ENCODE measurements around the gene SELENOV.

SELENOV gene

DNA sequence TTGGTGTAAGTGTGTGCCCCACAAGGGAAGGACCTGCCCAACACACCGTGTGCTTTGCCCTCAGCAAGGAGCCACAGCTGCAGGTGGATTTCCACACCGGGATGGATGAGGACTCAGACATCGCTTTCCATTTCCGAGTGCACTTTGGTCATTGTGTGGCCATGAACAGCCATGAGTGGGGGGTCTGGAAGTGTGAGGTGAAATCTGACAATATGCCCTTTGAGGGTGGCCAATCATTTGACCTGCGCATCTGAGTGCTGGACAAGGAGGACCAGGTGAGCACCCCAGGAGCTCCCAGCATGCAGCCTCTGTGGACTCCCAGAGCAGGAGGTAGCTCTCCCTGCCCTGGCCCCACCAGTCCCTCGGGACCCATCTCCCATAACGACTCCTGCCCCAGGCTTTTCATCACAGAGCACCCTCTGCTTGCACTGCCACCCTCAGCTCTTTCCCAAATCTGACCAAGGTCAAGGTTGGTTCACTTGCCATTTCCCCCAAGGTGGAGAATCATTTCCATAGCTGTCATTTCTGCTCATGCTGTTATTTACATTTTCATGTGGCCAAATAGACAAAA is 38.2 kb downstream of the SELENOV start:
- H3K27me3 ChIP-seq (ENCODE audit: control insufficient read depth in 1 of 2, insufficient read depth in 1 of 2, low read length in 2 of 2) = peaks cover 20 to 21% of the 10 kb centered on the region in 2 experiments
- no peak overlapping the region for H3K27ac ChIP-seq (ENCODE audit: low read length, poor library complexity, severe bottlenecking)
- 72% methylated on average over 7 of the region's 7 CpGs for WGBS
- no peak overlapping the region for H2AK5ac ChIP-seq (ENCODE audit: low read length, severe bottlenecking)
- no peaks in the 10 kb centered on the region for H3K36me3 ChIP-seq (ENCODE audit: control insufficient read depth in 1 of 2, insufficient read depth in 2 of 2, low read depth in 1 of 2, low read length in 2 of 2)
- H2BK15ac ChIP-seq (ENCODE audit: low read depth, poor library complexity, severe bottlenecking) = no peak overlapping the region
- no peak overlapping the region for H3K4ac ChIP-seq (ENCODE audit: low read depth in 1 of 2, low read length in 2 of 2)
- H3K4me2 ChIP-seq (ENCODE audit: low read length, poor library complexity, severe bottlenecking) = no peak overlapping the region
- H4K91ac ChIP-seq (ENCODE audit: low read length) = no peak overlapping the region
- H3K4me3 ChIP-seq (ENCODE audit: insufficient read depth in 1 of 2, low read depth in 1 of 2, low read length in 2 of 2) = no peak overlapping the region
- no peak overlapping the region for H4K8ac ChIP-seq (ENCODE audit: low read length)
- H3K9ac ChIP-seq (ENCODE audit: low read length) = no peak overlapping the region
- H3K79me1 ChIP-seq (replicated peaks; ENCODE audit: low read length, poor library complexity, severe bottlenecking) = no peaks in the 10 kb centered on the region
- no peak overlapping the region for H2BK120ac ChIP-seq (ENCODE audit: low read depth, low read length)
- no peaks in the 10 kb centered on the region for H3K9me3 ChIP-seq (ENCODE audit: control insufficient read depth, low read length)
- H2AFZ ChIP-seq (ENCODE audit: low read depth, low read length) = no peak overlapping the region
- DNase-seq = no peak
- H3K4me1 ChIP-seq (ENCODE audit: control insufficient read depth, insufficient read depth, low read depth, low read length) = no peaks in the 10 kb centered on the region
- H3K14ac ChIP-seq (ENCODE audit: low read length in 2 of 2) = no peak overlapping the region
- H2BK5ac ChIP-seq (ENCODE audit: low read depth, low read length, poor library complexity, severe bottlenecking) = no peak overlapping the region
- H3K18ac ChIP-seq (ENCODE audit: low read depth in 1 of 2, low read length in 2 of 2) = no peak overlapping the region
- H2BK12ac ChIP-seq (ENCODE audit: low read length in 2 of 2) = no peak overlapping the region
- H3K23ac ChIP-seq (ENCODE audit: low read length in 2 of 2) = no peak overlapping the region

DNA sequence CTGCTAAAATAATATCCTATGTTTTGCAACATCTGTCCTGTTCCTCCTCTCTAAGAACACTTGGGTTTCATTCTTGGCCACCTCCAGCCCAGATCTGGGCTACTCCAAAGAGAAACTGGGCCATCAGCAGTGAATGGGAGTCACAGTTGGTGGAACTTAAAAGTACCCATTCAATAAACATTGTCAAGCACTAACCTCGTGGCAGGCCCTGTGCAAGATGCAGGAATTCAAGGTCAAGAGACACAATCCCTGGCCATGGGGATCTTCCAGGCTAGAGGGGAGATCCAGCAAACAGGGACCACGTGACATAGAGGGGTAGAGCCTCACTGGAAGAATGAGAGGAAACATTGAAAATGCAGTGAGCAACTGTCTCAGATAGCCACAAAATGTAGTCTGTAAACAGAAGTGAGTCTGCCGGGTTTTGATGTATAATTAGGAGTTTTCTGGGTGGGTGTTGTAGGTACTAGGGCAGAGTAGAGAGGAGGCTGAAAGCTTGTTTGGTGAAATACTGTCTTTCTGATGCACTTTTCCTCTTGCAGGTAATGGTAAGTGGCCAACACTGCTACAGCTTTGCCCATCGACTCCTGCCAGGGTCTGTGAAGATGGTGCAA is 39.9 kb downstream of the SELENOV start:
- Histone ChIP-seq H3K36me3 (ENCODE audit: control insufficient read depth in 1 of 2, insufficient read depth in 2 of 2, low read depth in 1 of 2, low read length in 2 of 2) (no peaks in the 10 kb centered on the region), H3K9ac (ENCODE audit: low read length) (no peak overlapping the region), H3K27me3 (ENCODE audit: control insufficient read depth in 1 of 2, insufficient read depth in 1 of 2, low read length in 2 of 2) (peaks cover 19 to 26% of the 10 kb centered on the region in 2 experiments), H3K9me3 (ENCODE audit: control insufficient read depth, low read length) (no peaks in the 10 kb centered on the region), H2AK5ac (ENCODE audit: low read length, severe bottlenecking) (no peak overlapping the region), H3K4me1 (ENCODE audit: control insufficient read depth, insufficient read depth, low read depth, low read length) (no peaks in the 10 kb centered on the region), H3K23ac (ENCODE audit: low read length in 2 of 2) (no peak overlapping the region), H3K18ac (ENCODE audit: low read depth in 1 of 2, low read length in 2 of 2) (no peak overlapping the region), H2BK5ac (ENCODE audit: low read depth, low read length, poor library complexity, severe bottlenecking) (no peak overlapping the region), H3K79me1 (replicated peaks; ENCODE audit: low read length, poor library complexity, severe bottlenecking) (no peaks in the 10 kb centered on the region), H2BK12ac (ENCODE audit: low read length in 2 of 2) (no peak overlapping the region), H2BK15ac (ENCODE audit: low read depth, poor library complexity, severe bottlenecking) (no peak overlapping the region), H3K14ac (ENCODE audit: low read length in 2 of 2) (no peak overlapping the region), H3K4ac (ENCODE audit: low read depth in 1 of 2, low read length in 2 of 2) (no peak overlapping the region), H2AFZ (ENCODE audit: low read depth, low read length) (no peak overlapping the region), H4K91ac (ENCODE audit: low read length) (no peak overlapping the region), H4K8ac (ENCODE audit: low read length) (no peak overlapping the region), H3K27ac (ENCODE audit: low read length, poor library complexity, severe bottlenecking) (no peak overlapping the region), H3K4me3 (ENCODE audit: insufficient read depth in 1 of 2, low read depth in 1 of 2, low read length in 2 of 2) (no peak overlapping the region), H3K4me2 (ENCODE audit: low read length, poor library complexity, severe bottlenecking) (no peak overlapping the region), H2BK120ac (ENCODE audit: low read depth, low read length) (no peak overlapping the region)
- 55% methylated on average over 4 of the region's 4 CpGs for WGBS
- no peak for DNase-seq

DNA sequence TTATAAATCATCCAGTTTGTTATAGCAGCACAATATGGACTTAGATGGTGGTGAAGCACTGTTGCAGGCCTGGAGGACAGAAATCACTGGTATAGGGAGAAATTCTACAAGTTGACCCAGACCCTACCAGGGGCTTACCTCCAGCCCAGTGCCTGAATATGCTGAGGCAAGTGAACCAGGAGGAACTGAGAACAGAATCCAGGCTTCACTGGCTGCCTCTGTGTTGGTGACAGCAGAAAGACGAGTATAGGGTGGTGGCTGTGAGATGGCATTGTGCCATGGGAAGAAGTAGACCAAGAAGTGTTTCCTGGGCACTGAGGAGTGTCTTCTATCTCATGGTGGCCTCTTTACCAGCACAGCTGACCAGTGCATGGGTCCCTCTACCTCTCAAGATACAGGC is 40.9 kb downstream of the SELENOV start:
- H2BK120ac ChIP-seq (ENCODE audit: low read depth, low read length) = no peak overlapping the region
- H4K8ac ChIP-seq (ENCODE audit: low read length) = no peak overlapping the region
- no peak overlapping the region for H3K27ac ChIP-seq (ENCODE audit: low read length, poor library complexity, severe bottlenecking)
- no peak overlapping the region for H3K4ac ChIP-seq (ENCODE audit: low read depth in 1 of 2, low read length in 2 of 2)
- no peaks in the 10 kb centered on the region for H3K9me3 ChIP-seq (ENCODE audit: control insufficient read depth, low read length)
- no peak overlapping the region for H2BK15ac ChIP-seq (ENCODE audit: low read depth, poor library complexity, severe bottlenecking)
- H4K91ac ChIP-seq (ENCODE audit: low read length) = no peak overlapping the region
- no peak overlapping the region for H3K9ac ChIP-seq (ENCODE audit: low read length)
- H3K27me3 ChIP-seq (ENCODE audit: control insufficient read depth in 1 of 2, insufficient read depth in 1 of 2, low read length in 2 of 2) = peaks cover 16 to 26% of the 10 kb centered on the region in 2 experiments
- H2AFZ ChIP-seq (ENCODE audit: low read depth, low read length) = no peak overlapping the region
- H3K18ac ChIP-seq (ENCODE audit: low read depth in 1 of 2, low read length in 2 of 2) = no peak overlapping the region
- H2AK5ac ChIP-seq (ENCODE audit: low read length, severe bottlenecking) = no peak overlapping the region
- no peak overlapping the region for H2BK12ac ChIP-seq (ENCODE audit: low read length in 2 of 2)
- no peak overlapping the region for H3K14ac ChIP-seq (ENCODE audit: low read length in 2 of 2)
- no peaks in the 10 kb centered on the region for H3K79me1 ChIP-seq (replicated peaks; ENCODE audit: low read length, poor library complexity, severe bottlenecking)
- no peak overlapping the region for H3K23ac ChIP-seq (ENCODE audit: low read length in 2 of 2)
- no peak overlapping the region for H3K4me2 ChIP-seq (ENCODE audit: low read length, poor library complexity, severe bottlenecking)
- H2BK5ac ChIP-seq (ENCODE audit: low read depth, low read length, poor library complexity, severe bottlenecking) = no peak overlapping the region
- no peaks in the 10 kb centered on the region for H3K36me3 ChIP-seq (ENCODE audit: control insufficient read depth in 1 of 2, insufficient read depth in 2 of 2, low read depth in 1 of 2, low read length in 2 of 2)
- WGBS = 33% methylated on average over 1 of the region's 1 CpG
- DNase-seq = no peak
- no peak overlapping the region for H3K4me3 ChIP-seq (ENCODE audit: insufficient read depth in 1 of 2, low read depth in 1 of 2, low read length in 2 of 2)
- H3K4me1 ChIP-seq (ENCODE audit: control insufficient read depth, insufficient read depth, low read depth, low read length) = no peaks in the 10 kb centered on the region

DNA sequence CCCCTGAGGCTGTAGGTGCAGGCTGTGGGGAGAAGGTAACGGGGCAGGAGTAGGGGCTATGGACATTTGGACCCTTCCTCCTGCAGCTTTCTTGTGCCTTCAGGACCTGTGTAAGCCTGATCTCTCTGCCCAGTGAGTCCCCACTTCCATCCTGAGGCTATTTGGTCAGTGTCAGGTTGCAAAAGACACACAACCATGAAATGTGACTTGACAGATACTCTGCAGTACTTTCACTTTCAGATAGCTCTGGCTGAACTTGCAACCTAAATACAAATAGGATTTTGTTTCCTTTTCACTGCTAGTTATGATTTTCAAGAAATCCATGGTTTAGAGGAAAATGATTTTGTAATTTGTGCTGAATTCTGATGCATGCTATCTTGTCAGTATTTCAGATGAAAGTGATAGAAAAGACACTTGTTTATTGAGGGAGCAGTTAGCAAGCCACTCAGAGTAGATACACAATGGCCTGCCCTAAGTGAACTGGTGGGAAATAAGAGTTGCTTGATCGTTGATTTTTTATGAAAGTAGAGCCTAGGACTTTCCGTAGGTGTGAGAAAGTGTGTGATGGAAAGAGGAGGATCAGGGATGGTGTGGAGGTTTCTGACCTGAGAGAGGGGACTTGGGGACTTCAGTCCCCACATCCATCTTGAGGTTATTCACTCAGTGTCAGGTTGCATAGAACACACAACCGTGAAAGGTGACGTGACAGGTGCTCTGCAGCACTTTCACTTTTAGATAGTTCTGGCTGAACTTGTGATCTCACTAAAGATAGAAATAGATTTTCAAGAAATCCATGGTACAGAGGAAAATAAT is 43.1 kb downstream of the SELENOV start:
- no peaks in the 10 kb centered on the region for H3K36me3 ChIP-seq (ENCODE audit: control insufficient read depth in 1 of 2, insufficient read depth in 2 of 2, low read depth in 1 of 2, low read length in 2 of 2)
- H4K8ac ChIP-seq (ENCODE audit: low read length) = no peak overlapping the region
- H3K9ac ChIP-seq (ENCODE audit: low read length) = no peak overlapping the region
- no peak overlapping the region for H3K23ac ChIP-seq (ENCODE audit: low read length in 2 of 2)
- H2BK15ac ChIP-seq (ENCODE audit: low read depth, poor library complexity, severe bottlenecking) = no peak overlapping the region
- H2AK5ac ChIP-seq (ENCODE audit: low read length, severe bottlenecking) = no peak overlapping the region
- no peak overlapping the region for H3K4ac ChIP-seq (ENCODE audit: low read depth in 1 of 2, low read length in 2 of 2)
- no peak overlapping the region for H2BK12ac ChIP-seq (ENCODE audit: low read length in 2 of 2)
- 76% methylated on average over 5 of the region's 5 CpGs for WGBS
- no peak overlapping the region for H3K27ac ChIP-seq (ENCODE audit: low read length, poor library complexity, severe bottlenecking)
- no peak overlapping the region for H4K91ac ChIP-seq (ENCODE audit: low read length)
- DNase-seq = peak; percentile 18
- peak overlapping the region in 1 of 2 experiments; percentile 36 for H3K4me3 ChIP-seq (ENCODE audit: insufficient read depth in 1 of 2, low read depth in 1 of 2, low read length in 2 of 2)
- no peaks in the 10 kb centered on the region for H3K79me1 ChIP-seq (replicated peaks; ENCODE audit: low read length, poor library complexity, severe bottlenecking)
- H3K4me2 ChIP-seq (ENCODE audit: low read length, poor library complexity, severe bottlenecking) = no peak overlapping the region
- H3K27me3 ChIP-seq (ENCODE audit: control insufficient read depth in 1 of 2, insufficient read depth in 1 of 2, low read length in 2 of 2) = peaks cover 13 to 23% of the 10 kb centered on the region in 2 experiments
- no peaks in the 10 kb centered on the region for H3K9me3 ChIP-seq (ENCODE audit: control insufficient read depth, low read length)
- H2BK120ac ChIP-seq (ENCODE audit: low read depth, low read length) = no peak overlapping the region
- H2BK5ac ChIP-seq (ENCODE audit: low read depth, low read length, poor library complexity, severe bottlenecking) = no peak overlapping the region
- no peak overlapping the region for H3K18ac ChIP-seq (ENCODE audit: low read depth in 1 of 2, low read length in 2 of 2)
- H2AFZ ChIP-seq (ENCODE audit: low read depth, low read length) = no peak overlapping the region
- H3K14ac ChIP-seq (ENCODE audit: low read length in 2 of 2) = no peak overlapping the region
- no peaks in the 10 kb centered on the region for H3K4me1 ChIP-seq (ENCODE audit: control insufficient read depth, insufficient read depth, low read depth, low read length)
